A549 (cell line): ENCODE measurements around the gene ZNF775. TPM values are rescaled to one million over a fixed set of nuclear protein-coding genes. Genes with fewer than 3 reads are reported as not detected.

Source experiments
- ATAC-seq, 2 experiments: fragments of 200-7000 bp in 1 of 2; fragments of >200 bp in 1 of 2; cut with Nextera tagmentation in 1 of 2; cut with Tn5 transposase in 1 of 2; 3 replicates each; pipeline versions ENCODE4 v1.8.0 to v1.9.1; 2018 to 2020; ENCODE audit warnings: mild to moderate bottlenecking in 1 of 2, moderate library complexity in 1 of 2
- CTCF ChIA-PET: fragments of 300-600 bp; sonication (Branson Sonifier 250); formaldehyde crosslinking; extraction: SDS; loops from one replicate; lab custom pipeline; 2021; ENCODE audit warnings: antibody characterized with exemption, inconsistent platforms; lab: Yijun Ruan, JAX
- POLR2A ChIA-PET: fragments of 350-600 bp; formaldehyde crosslinking; extraction: SDS; loops from one replicate; lab custom pipeline; 2021; ENCODE audit warnings: antibody characterized with exemption, inconsistent platforms; lab: Yijun Ruan, JAX
- DNase-seq, 2 experiments: peaks; one replicate each; pipeline versions ENCODE4 v3.0.0 to v3.0.0-alpha.2; 2011 to 2016; ENCODE audit warnings: low read depth in 1 of 2, low spot score in 1 of 2
- FAIRE-seq: peaks from 2 replicates; lab custom pipeline; 2011; peaks lifted over from hg19 to GRCh38; lab: Jason Lieb, UNC
- H3K27ac ChIP-seq, 2 experiments: fragments of >200 bp; sonication (Bioruptor Twin); formaldehyde crosslinking; 3 replicates each; pipeline ENCODE4 v1.5.1; 2016 to 2017
- H3K4me1 ChIP-seq: fragments of >200 bp; sonication (Bioruptor Twin); formaldehyde crosslinking; 3 replicates; pipeline ENCODE4 v1.6.1; 2016
- H3K4me2 ChIP-seq: fragments of >200 bp; sonication (Bioruptor Twin); formaldehyde crosslinking; 3 replicates; pipeline ENCODE4 v1.6.1; 2016
- H3K4me3 ChIP-seq: fragments of >200 bp; sonication (Bioruptor Twin); formaldehyde crosslinking; 3 replicates; pipeline ENCODE4 v1.5.1; 2016
- H3K9me3 ChIP-seq: fragments of >200 bp; sonication (Bioruptor Twin); formaldehyde crosslinking; 3 replicates; pipeline ENCODE4 v1.6.1; 2016
- CBX2 ChIP-seq: fragments of 200-600 bp; sonication (generic); IDR thresholded peaks from 2 replicates; pipeline ENCODE4 v1.6.1; 2016; ENCODE audit warnings: low read depth, mild to moderate bottlenecking, borderline replicate concordance
- CBX8 ChIP-seq: fragments of 200-600 bp; sonication (generic); IDR thresholded peaks from 2 replicates; pipeline ENCODE4 v1.6.1; 2016
- CHD2 ChIP-seq: fragments of 150-350 bp; IDR thresholded peaks from 2 replicates; pipeline ENCODE4 v1.6.1; 2014; ENCODE audit warnings: low read length; ENCODE audit not compliant: partially characterized antibody
- CHD4 ChIP-seq: fragments of 200-600 bp; sonication (generic); IDR thresholded peaks from 2 replicates; pipeline ENCODE4 v1.6.1; 2016; ENCODE audit warnings: antibody characterized with exemption, mild to moderate bottlenecking, borderline replicate concordance
- CTCF ChIP-seq: fragments of >200 bp; sonication (Bioruptor Twin); formaldehyde crosslinking; IDR thresholded peaks from 3 replicates; pipeline ENCODE4 v1.5.1; 2016
- EP300 ChIP-seq, 2 experiments: fragments of >200 bp; sonication (Bioruptor Twin); formaldehyde crosslinking; IDR thresholded peaks; 2 replicates in 1 of 2; 3 replicates in 1 of 2; pipeline ENCODE4 v1.6.1; 2016 to 2017
- FOSB ChIP-seq: fragments of 250-450 bp; sonication (Bioruptor Pico); IDR thresholded peaks from 2 replicates; pipeline ENCODE4 v1.5.0; 2020; ENCODE audit warnings: mild to moderate bottlenecking, moderate library complexity
- HDAC2 ChIP-seq: fragments of 200-600 bp; sonication (generic); IDR thresholded peaks from 2 replicates; pipeline ENCODE4 v1.6.1; 2016
- HEYL ChIP-seq: fragments of 250-450 bp; sonication (Bioruptor Pico); IDR thresholded peaks from 2 replicates; pipeline ENCODE4 v1.8.0; 2021; ENCODE audit warnings: mild to moderate bottlenecking, moderate library complexity
- HOXA7 ChIP-seq: fragments of 250-450 bp; sonication (Bioruptor Pico); IDR thresholded peaks from 2 replicates; pipeline ENCODE4 v1.5.0; 2020; ENCODE audit warnings: mild to moderate bottlenecking, moderate library complexity
- HOXB5 ChIP-seq: fragments of 250-450 bp; sonication (Bioruptor Pico); IDR thresholded peaks from 2 replicates; pipeline ENCODE4 v1.5.0; 2020; ENCODE audit warnings: mild to moderate bottlenecking, moderate library complexity
- JUN ChIP-seq, 2 experiments: fragments of >200 bp; sonication (Bioruptor Twin); formaldehyde crosslinking; IDR thresholded peaks; 2 replicates in 1 of 2; 3 replicates in 1 of 2; pipeline ENCODE4 v1.6.1; 2016 to 2017
- MAFK ChIP-seq: fragments of 450-650 bp; IDR thresholded peaks from 2 replicates; pipeline ENCODE4 v1.6.1; 2014; ENCODE audit not compliant: partially characterized antibody
- MAX ChIP-seq: IDR thresholded peaks from 2 replicates; pipeline ENCODE4 v1.6.1; 2012
- MAZ ChIP-seq: fragments of 150-350 bp; IDR thresholded peaks from 2 replicates; pipeline ENCODE4 v1.6.1; 2014; ENCODE audit warnings: antibody characterized with exemption, low read depth, low read length, borderline replicate concordance
- PHF8 ChIP-seq: fragments of 200-600 bp; sonication (generic); IDR thresholded peaks from 2 replicates; pipeline ENCODE4 v1.6.1; 2016; ENCODE audit warnings: low read depth, mild to moderate bottlenecking, antibody characterized with exemption, moderate library complexity, borderline replicate concordance
- POLR2A ChIP-seq: IDR thresholded peaks from 2 replicates; pipeline ENCODE4 v1.6.1; 2012; ENCODE audit warnings: mild to moderate bottlenecking, low read length
- POLR2AphosphoS2 ChIP-seq: conservative IDR thresholded peaks from 2 replicates; pipeline ENCODE4 v1.6.1; 2012; ENCODE audit warnings: low read length, improper control_type of control experiment, inconsistent platforms
- RAD21 ChIP-seq, 2 experiments: fragments of >200 bp in 1 of 2; sonication (Bioruptor Twin) in 1 of 2; formaldehyde crosslinking in 1 of 2; IDR thresholded peaks in 1 of 2; conservative IDR thresholded peaks in 1 of 2; 2 replicates in 1 of 2; 3 replicates in 1 of 2; pipeline ENCODE4 v1.6.1; 2012 to 2018; ENCODE audit warnings: inconsistent platforms in 1 of 2
- RCOR1 ChIP-seq: fragments of 150-350 bp; IDR thresholded peaks from 2 replicates; pipeline ENCODE4 v1.6.1; 2014; ENCODE audit warnings: antibody characterized with exemption, low read length, low read depth
- REST ChIP-seq: fragments of 200-600 bp; sonication (generic); IDR thresholded peaks from 2 replicates; pipeline ENCODE4 v1.6.1; 2016; ENCODE audit warnings: antibody characterized with exemption, mild to moderate bottlenecking, moderate library complexity
- SMC3 ChIP-seq: fragments of >200 bp; sonication (Bioruptor Twin); formaldehyde crosslinking; IDR thresholded peaks from 3 replicates; pipeline ENCODE4 v1.6.1; 2018; ENCODE audit warnings: inconsistent platforms
- SREBF2 ChIP-seq: fragments of 450-650 bp; IDR thresholded peaks from 2 replicates; pipeline ENCODE4 v1.6.1; 2014; ENCODE audit warnings: mild to moderate bottlenecking, moderate library complexity
- ZC3H11A ChIP-seq: fragments of 450-650 bp; IDR thresholded peaks from 2 replicates; pipeline ENCODE4 v1.6.1; 2014; ENCODE audit warnings: antibody characterized with exemption, mild to moderate bottlenecking
- ZNF302 ChIP-seq: fragments of 250-450 bp; sonication (Bioruptor Pico); IDR thresholded peaks from 2 replicates; pipeline ENCODE4 v1.9.0; 2021; ENCODE audit warnings: inconsistent platforms, mild to moderate bottlenecking, moderate library complexity
- WGBS: methylation state at CpG from one replicate; pipeline ENCODE4 v1.1.6; 2017; ENCODE audit errors: missing lambda C conversion rate; 5-methylcytosine and 5-hydroxymethylcytosine counted together
- polyA plus RNA-seq, 4 experiments: library from polyadenylated mRNA; depleted of rRNA in 3 of 4; stranded (reverse); fragments of >200 nt; fragmentation: RNase III in 1 of 4; extraction: RNeasy Plus Mini Kit Qiagen cat#74134 plus additional on column Dnase treatment in 1 of 4; gene quantifications; 2 replicates in 3 of 4; 3 replicates in 1 of 4; pipeline ENCODE4 v1.2.3, GENCODE V29; 2011 to 2017
- TF ChIP-seq, protein P1 (sequence below): fragments of 250-450 bp; sonication (Bioruptor Pico); IDR thresholded peaks from 2 replicates; pipeline ENCODE4 v1.5.0; 2021; ENCODE audit warnings: mild to moderate bottlenecking, moderate library complexity, borderline replicate concordance

ZNF775 gene
- polyA plus RNA-seq, 2 of the 4 experiments (the other 2 are of a cell fraction): 1.7 to 5.4 TPM

DNA sequence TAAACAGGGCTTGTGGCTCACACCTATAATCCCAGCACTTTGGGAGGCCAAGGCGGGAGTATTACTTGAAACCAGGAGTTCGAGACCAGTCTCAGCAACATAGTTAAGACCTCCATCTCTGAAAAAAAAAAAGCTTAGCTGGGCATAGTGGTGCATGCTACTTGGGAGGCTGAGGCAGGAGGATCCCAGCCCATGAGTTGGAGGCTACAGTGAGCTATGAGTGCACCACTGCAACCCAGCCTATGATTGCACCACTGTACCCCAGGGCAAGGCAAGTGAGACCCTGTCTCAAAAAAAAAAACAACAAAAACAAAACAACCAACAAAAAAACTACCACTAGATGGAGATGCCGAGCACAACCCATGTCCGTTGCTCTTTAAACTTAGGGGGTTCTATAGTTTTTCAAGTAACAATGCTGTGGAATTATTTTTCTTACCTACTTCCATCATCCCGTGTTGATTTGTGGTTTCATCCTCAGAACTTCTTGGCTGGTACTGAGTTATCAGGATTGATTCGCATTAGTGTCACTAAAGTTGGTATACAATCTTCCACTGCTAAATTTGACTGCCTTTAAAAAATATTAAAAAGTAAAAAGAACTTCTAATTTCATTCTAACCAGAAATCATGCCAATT lies 22.7 kb upstream of the ZNF775 start:
- peaks cover 3% of the 10 kb centered on the region; the same call in 1 of the 3 replicates for H3K4me1 ChIP-seq
- ChIA-PET POLR2A (no interaction called here), CTCF (interaction anchor here (0.7 to 3.7 kb wide), 12 partner anchors 11 to 328 kb away, joined by 3 to 44 read pairs (median 6); partner anchors contain the start of genes RARRES2 and REPIN1)
- no peaks in the 10 kb centered on the region for H3K9me3 ChIP-seq
- peak in 1 of 2 experiments; percentile 73; a peak in 3 of 6 replicates for ATAC-seq
- 13% methylated on average over 6 of the region's 6 CpGs for WGBS
- DNase-seq: peak; percentile 40 to 41
- TF ChIP-seq RCOR1 (no peak), CTCF (peak; percentile 78), SMC3 (peak; percentile 68), RAD21 (conservative IDR thresholded peaks at IDR 0.05 in 1 of 2, IDR thresholded peaks at IDR 0.05 in 1 of 2) (peak; percentile 49 to 50)
- no peak overlapping the region for H3K27ac ChIP-seq
- no peak overlapping the region for H3K4me2 ChIP-seq
- H3K4me3 ChIP-seq: no peak overlapping the region
- no peak for FAIRE-seq

DNA sequence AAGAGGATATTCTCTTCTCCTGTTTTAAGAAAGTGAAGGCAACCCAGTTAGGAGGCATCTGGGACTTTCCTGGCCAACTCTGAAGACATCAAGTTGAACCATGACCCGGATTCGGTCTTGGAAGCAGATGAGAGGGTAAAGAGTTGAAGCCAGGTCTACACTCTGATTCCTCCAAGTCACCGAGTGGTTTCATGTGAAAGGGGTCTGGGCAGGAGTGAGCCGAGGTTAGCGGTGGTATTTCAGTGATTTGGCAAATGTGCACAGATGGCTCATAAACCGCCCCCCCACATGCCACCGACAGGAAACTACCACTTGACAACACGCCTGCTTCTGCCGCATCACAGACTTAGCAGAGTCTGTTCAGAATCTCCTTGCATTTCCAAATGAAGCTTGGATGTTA lies 21.9 kb upstream of the ZNF775 start:
- TF ChIP-seq CHD2 (no peak), HOXA7 (CRISPR knock-in tag) (no peak), ZNF302 (CRISPR knock-in tag) (no peak), MAZ (no peak), CBX2 (no peak), CBX8 (no peak), POLR2A (no peak), PHF8 (no peak), MAX (no peak)
- FAIRE-seq (no peak), ATAC-seq (no peak), DNase-seq (no peak)
- H3K9me3 ChIP-seq: no peaks in the 10 kb centered on the region
- no peak overlapping the region for H3K27ac ChIP-seq
- WGBS: 79% methylated on average over 9 of the region's 9 CpGs
- no peak overlapping the region for H3K4me2 ChIP-seq
- CTCF ChIA-PET: interaction anchor here (1.4 to 3.7 kb wide), 7 partner anchors 11 to 64 kb away, joined by 3 to 44 read pairs (median 5); partner anchors contain the start of genes RARRES2 and REPIN1
- H3K4me3 ChIP-seq: no peak overlapping the region
- H3K4me1 ChIP-seq: peaks cover 3% of the 10 kb centered on the region; the same call in 1 of the 3 replicates
- POLR2A ChIA-PET: no interaction called here

GRCh38 chr7:150357771-150358427 lies 21.2 kb upstream of the ZNF775 start:
- POLR2A ChIA-PET: no interaction called here
- no peak overlapping the region for H3K4me3 ChIP-seq
- FAIRE-seq: no peak
- peak in 1 of 2 experiments; percentile 59; a peak in 3 of 6 replicates for ATAC-seq
- DNase-seq: no peak
- peaks cover 3% of the 10 kb centered on the region; the same call in 1 of the 3 replicates for H3K4me1 ChIP-seq
- no peak overlapping the region for H3K4me2 ChIP-seq
- no peaks in the 10 kb centered on the region for H3K9me3 ChIP-seq
- no peak overlapping the region for H3K27ac ChIP-seq
- 81% methylated on average over 13 of the region's 13 CpGs for WGBS
- CTCF ChIA-PET: interaction anchor here (0.9 to 3.7 kb wide), 9 partner anchors 10 to 63 kb away, joined by 3 to 44 read pairs (median 4); partner anchors contain the start of genes RARRES2 and REPIN1
- TF ChIP-seq JUN (IDR thresholded peaks at IDR 0.05): no peak
- TF ChIP-seq HOXB5 (CRISPR knock-in tag): no peak
- TF ChIP-seq REST: no peak
- TF ChIP-seq ZC3H11A: no peak
- no peak for TF ChIP-seq POLR2AphosphoS2
- TF ChIP-seq HEYL: no peak
- TF ChIP-seq MAFK: no peak
- TF ChIP-seq, protein P1, sequence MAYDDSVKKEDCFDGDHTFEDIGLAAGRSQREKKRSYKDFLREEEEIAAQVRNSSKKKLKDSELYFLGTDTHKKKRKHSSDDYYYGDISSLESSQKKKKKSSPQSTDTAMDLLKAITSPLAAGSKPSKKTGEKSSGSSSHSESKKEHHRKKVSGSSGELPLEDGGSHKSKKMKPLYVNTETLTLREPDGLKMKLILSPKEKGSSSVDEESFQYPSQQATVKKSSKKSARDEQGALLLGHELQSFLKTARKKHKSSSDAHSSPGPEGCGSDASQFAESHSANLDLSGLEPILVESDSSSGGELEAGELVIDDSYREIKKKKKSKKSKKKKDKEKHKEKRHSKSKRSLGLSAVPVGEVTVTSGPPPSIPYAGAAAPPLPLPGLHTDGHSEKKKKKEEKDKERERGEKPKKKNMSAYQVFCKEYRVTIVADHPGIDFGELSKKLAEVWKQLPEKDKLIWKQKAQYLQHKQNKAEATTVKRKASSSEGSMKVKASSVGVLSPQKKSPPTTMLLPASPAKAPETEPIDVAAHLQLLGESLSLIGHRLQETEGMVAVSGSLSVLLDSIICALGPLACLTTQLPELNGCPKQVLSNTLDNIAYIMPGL: no peak
- no peak for TF ChIP-seq SREBF2
- no peak for TF ChIP-seq MAX
- no peak for TF ChIP-seq CHD4
- TF ChIP-seq EP300 (IDR thresholded peaks at IDR 0.05): no peak
- no peak for TF ChIP-seq HDAC2
- no peak for TF ChIP-seq RCOR1
- TF ChIP-seq FOSB: no peak
